Epidermal melanocyte (primary cell): ENCODE results near the gene COMMD1.
"Not testable (repeated sequence)": the region's sequence is repeated elsewhere in the genome, so short reads cannot be mapped to it uniquely, and the experiment has no call there.

Experiments
- DNase-seq: peaks from one replicate; pipeline ENCODE4 v3.0.0; 2011; ENCODE audit warnings: low spot score; ENCODE audit not compliant: insufficient read length

The COMMD1 gene

GRCh38 chr2:62071126-62071598, 165.7 kb downstream of the COMMD1 start:
- DNase-seq: no peak

- no peak for DNase-seq
Measured at GRCh38 chr2:62071760-62072680, 166.5 kb downstream of the COMMD1 start.

GRCh38 chr2:62074233-62074632, 168.8 kb downstream of the COMMD1 start:
- DNase-seq: no peak

GRCh38 chr2:62076980-62077638, 171.6 kb downstream of the COMMD1 start:
- DNase-seq: no peak

GRCh38 chr2:62084801-62085200, 179.3 kb downstream of the COMMD1 start:
- DNase-seq: no peak

GRCh38 chr2:62089658-62090057, 184.2 kb downstream of the COMMD1 start:
- no peak for DNase-seq

- no peak for DNase-seq
Measured at GRCh38 chr2:62091471-62091870, 186.0 kb downstream of the COMMD1 start.

GRCh38 chr2:62099050-62099449, 193.6 kb downstream of the COMMD1 start:
- no peak for DNase-seq

- no peak for DNase-seq
Measured at GRCh38 chr2:62099523-62100175, 194.2 kb downstream of the COMMD1 start.

GRCh38 chr2:62101886-62102285, 196.4 kb downstream of the COMMD1 start:
- no peak for DNase-seq

GRCh38 chr2:62102402-62102920, 197.0 kb downstream of the COMMD1 start:
- no peak for DNase-seq

GRCh38 chr2:62109554-62109953, 204.1 kb downstream of the COMMD1 start:
- no peak for DNase-seq

- DNase-seq: no peak
Measured at GRCh38 chr2:62110415-62111025, 205.0 kb downstream of the COMMD1 start.

GRCh38 chr2:62112179-62112578, 206.7 kb downstream of the COMMD1 start:
- peak; percentile 20 for DNase-seq

- DNase-seq: no peak
Measured at GRCh38 chr2:62114564-62114963, 209.1 kb downstream of the COMMD1 start.

- no peak for DNase-seq
Measured at GRCh38 chr2:62116983-62117382, 211.5 kb downstream of the COMMD1 start.

- DNase-seq: no peak
Measured at GRCh38 chr2:62118160-62118559, 212.7 kb downstream of the COMMD1 start.

GRCh38 chr2:62119311-62119974, 214.0 kb downstream of the COMMD1 start:
- no peak for DNase-seq

- not testable (repeated sequence) for DNase-seq
Measured at GRCh38 chr2:62126239-62126638, 220.8 kb downstream of the COMMD1 start.

GRCh38 chr2:62133320-62133823, 227.9 kb downstream of the COMMD1 start:
- no peak for DNase-seq
